ENCODE results near the gene HOXA7.

HOXA7 gene

DNA sequence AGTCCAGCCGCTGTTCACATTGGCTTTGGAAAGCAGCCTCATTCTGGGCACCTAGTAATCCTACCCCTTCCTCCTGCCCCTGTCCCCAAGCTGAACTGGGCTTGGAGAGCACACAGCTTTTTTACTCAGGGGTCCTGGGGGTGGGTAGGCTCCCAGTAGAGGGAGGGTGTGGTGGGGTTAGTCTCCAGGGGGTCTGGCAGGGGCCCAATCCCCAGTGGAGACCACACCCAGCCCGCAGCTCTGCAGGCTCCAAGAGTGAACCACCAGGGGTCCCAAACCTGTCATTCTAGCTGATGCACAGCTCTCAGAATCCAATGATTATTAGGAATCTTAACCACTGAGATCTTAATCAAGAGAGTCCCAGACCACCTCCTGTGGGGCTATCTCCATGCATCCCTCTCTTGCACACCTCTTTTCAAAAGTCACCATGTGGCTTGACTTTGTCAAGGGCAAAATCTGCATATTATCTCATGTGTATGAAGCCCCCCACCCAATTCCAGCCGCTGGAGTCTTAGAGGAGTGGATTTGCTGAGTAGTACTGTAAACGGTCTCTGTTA, 25.9 kb upstream of the HOXA7 start:
- DNase-seq: no peak

DNA sequence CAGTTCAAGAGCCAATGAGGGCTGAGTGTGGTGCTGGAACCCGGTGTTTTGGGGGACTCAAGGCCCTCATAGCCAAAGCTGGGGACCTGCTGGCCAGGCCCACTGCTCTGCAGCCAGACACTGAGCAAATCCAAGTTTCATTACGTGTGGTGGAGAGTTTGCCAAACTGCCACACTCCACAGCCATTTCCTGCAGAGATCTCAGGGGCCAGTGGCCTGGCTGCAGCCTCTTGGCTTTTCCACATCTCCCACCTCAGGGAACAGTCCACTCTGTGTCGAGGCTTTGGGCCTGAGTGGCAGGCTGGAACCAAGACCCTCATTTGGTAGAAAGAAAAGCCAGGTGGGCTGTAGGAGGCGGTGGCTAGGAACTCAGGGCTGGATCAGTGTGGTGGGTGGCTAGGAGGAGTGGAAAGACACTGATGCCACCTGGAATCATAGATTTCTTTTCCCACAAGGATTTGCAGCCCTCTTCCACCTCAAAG, 25.4 kb upstream of the HOXA7 start:
- no peak for DNase-seq

DNA sequence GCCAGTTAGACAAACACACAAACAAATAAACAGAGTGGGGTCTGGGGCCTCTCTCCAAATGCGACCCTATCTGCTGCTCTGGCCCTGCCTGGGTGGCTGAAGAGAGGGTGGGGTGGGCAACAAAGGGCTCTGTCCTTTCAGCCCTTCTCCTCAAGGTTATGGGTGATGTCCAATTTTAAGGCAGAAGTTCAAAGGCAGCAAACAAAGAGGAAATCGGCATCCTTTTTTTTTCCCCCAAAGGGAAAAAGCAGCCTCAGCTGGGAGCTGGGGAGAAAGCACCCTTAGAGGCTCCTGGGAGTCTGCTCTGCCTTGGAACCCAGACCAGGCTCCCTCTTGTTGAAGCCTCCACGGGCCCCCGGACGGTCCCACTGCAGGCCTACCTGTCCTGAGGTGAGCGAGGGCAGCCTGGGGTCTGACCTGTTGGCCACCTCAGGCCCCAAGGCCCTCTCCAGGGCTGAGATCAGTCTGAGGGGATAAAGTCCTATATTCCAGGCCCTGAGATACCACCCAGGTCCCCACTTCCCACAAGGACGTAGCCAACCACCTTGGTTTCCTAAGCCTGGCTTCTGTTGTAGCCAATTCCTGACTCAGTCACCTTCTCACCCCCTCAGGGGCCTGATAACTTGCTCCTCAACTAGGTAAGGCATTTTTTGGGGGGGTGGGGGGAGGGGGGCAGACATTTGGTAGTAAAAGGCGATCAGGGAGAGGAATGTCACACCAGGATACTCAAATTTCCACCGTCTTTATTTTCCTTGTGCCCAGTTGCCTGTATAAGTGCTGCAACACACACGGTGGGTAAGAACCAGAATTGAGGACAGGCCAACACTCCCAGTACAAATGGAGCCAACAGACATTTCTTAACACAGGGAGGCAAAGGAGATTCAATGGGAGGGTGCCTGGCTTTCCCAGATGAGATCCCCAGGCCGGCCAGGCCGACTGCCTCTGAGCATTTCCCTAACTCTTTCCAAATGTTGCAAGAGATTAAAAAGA, 24.3 kb upstream of the HOXA7 start:
- DNase-seq: no peak

DNA sequence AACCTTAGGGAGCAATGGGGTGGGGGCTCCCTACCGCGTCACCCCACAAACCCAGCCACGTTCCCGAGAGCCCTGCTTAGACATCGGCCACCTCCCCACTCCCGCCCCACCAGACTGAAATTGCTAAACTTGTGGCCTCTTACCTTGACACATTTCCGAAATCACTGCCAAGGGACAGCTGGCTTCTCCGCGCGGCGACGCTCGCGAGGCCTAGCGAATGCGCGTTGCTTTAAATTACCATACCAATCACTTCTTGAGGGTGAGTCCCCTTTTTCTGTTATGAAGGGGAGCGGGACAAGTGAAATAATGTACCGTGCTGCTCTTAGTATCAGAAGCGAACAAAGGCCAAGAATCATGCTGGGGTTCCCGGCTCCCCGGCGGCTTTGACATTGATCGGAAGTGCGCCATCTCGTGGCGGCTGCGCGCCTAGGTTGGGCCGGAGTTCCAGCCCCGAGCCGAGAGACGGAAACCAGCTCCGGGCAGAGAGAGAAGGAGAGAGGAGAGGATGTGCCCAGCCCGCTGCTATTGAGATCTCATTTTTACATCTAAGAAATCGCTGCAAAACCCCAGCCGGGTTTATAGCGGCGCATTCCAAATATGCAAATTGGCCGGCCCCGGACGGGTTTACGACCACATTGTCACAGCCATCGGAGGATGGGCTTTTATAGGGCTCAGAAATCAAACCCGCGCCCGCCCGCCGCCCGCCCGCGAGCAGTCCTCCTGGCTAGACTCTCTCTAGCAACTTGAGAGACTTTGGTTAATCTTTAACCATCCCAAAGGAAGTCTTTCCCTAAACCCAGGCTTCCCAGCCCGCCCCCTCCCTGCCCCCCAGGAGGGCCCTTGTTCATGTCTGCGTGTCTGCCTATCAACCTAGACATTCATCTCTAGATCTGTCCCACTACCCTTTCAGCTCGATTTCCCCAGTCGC, 23.3 kb upstream of the HOXA7 start:
- DNase-seq: peak; percentile 58

DNA sequence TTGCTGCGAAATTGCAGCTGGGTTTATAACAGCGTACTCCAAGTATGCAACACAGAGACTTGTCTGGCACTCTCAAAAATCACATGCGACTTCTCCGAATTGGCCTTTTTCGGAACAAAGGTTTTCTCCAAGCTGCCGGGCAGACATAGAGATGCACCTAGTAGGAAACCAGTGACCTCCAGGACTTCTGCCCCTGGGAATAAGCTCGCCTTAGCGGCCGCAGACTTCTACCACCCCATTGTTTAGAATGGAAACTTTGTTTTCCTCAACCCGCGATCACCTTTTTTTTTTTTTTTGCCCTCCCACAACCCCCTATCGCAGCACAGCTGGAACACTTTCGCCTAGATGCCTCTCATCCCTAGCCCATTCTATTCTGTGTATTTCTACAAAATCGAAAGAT, 22.6 kb upstream of the HOXA7 start:
- DNase-seq: no peak

DNA sequence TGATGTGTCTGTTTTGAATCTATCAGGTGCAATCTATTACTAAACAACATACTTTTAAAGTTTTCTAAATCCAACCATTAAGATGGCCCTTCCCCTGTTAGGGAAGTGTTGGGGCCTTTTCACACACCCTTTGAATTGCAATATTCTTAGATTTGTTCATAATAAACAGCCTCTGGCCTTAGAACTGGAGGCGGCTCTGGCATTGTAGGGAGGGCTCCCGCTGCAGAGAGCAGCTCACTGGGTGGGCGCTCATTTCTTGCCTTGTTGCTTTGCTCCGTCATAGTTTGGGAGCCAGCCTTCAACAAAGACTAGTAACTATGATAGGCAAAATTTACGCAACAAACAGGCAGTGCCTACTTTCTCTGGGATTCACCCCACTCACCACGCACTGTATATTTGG, 21.9 kb upstream of the HOXA7 start:
- no peak for DNase-seq

DNA sequence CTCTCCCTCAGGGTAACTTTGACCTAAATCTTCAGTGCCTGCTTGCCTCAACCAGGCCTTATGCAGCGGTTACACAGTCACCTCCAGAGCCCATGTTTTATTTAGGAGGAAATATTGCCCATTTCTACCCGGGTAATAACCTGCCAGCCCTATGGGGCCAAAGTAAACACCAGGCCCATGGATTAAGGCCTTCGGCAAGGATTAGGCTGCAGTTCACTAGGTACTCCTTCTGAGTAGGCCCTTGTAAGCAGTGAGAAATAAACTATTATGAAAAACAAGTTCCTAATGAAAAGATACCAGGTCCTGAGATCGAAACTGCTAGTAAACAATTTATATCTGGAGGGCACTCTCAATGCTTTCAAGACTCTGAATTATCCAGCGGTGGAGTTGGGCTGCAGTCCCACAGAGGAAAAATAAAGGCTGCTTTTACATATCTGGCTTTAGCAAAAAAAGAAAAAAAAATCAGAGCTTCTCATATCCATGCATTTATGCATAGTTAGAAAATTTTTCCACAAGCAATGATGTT, 21.4 kb upstream of the HOXA7 start:
- no peak for DNase-seq

DNA sequence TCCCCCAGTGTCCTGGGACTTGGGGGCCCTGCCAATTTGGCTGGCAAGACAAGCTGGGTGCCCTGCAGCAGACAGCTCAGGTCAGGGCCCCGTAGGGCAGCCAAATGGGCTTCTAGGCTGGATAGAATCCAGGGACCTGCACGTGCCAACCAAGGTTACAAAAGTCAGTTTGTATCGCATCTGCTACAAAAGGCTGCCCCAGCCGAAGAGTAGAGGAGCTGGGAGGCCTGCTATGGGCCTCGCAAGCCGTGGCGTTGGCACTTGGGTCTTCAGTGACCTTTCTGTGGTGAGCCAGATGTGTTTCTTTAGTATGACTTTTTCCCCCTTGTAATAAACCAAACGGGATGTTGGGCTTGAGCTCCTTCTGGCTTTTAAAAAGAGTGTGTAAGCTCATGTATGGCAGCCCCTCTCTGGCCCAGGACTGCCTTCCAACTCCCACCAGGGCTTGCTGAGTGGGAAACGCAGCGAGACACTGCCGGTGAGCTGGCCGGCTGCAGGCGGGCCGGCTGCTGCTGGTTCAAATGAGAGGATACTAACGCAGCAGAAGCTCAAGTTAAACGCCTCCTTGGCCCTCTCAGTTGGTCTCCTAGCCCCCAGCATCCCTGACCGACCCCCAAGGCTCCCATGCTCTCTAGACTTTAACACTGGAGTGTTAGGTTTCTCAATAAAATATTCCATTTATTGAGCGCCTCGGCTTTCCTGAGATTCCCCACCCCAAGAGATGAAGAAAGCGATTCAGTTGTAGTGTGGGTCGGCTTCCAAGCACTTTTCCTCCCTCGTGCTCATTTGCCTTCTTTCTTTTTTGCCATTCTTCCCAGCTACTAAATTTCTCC, 20.7 kb upstream of the HOXA7 start:
- DNase-seq: no peak

DNA sequence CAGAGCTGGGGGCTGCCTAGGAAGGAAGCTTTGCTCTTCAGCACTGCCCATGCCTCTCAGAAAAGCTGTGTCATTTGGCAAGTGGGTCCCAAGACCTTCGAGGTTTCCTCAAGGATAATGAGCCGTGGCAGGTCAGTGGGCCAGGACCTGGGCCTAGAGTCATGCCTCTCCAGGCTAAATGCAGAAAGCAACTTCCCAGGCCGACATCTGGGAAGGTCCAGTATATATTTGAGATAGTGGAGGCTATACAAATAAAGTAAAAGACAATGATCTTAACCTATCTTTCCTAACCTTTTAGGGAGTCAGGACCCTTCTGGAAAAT, 20.0 kb upstream of the HOXA7 start:
- DNase-seq: no peak

DNA sequence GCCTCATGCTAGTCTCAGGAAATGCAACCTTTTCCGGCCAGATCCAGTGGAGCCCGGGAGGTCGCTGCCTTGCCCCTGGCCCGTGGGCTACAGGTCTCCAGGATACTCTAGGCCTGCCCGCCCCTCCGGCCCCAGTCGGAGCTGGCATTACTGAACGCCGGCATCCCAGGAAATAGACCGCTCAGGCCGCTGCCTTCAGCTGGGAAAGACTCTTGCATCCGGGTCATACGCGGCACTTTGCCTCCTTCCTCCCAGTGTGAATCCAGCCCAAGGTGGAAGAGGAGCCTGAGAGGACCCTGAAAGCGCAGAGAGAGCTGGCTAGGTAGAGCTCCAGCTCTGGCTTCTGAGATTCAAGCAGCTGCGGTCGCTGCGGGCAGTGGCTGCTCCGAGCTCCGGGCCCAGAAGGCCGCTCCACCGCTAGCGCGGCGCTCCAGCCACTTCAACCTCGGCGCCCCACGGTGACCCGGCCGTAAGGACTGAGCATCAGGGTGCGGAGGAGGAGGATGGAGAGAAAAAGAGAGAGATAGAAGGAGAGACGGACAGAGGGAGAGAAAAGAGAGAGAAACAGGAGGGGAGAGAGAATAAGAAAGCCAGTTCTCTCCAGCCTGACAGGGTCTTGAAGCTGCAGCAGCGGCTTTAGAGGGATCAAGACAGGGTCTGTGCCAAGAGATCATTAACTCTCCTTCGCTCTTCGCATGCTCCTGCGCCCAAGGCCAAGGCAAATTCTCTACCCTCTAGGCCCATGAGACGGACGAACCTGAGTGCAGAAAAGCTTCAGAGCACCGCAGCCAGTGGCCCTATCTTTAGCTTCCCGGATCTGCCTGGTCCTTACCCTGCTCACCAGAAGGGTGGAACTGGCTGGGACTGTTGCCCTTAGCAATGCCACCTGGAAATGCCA, 19.4 kb upstream of the HOXA7 start:
- DNase-seq: no peak

DNA sequence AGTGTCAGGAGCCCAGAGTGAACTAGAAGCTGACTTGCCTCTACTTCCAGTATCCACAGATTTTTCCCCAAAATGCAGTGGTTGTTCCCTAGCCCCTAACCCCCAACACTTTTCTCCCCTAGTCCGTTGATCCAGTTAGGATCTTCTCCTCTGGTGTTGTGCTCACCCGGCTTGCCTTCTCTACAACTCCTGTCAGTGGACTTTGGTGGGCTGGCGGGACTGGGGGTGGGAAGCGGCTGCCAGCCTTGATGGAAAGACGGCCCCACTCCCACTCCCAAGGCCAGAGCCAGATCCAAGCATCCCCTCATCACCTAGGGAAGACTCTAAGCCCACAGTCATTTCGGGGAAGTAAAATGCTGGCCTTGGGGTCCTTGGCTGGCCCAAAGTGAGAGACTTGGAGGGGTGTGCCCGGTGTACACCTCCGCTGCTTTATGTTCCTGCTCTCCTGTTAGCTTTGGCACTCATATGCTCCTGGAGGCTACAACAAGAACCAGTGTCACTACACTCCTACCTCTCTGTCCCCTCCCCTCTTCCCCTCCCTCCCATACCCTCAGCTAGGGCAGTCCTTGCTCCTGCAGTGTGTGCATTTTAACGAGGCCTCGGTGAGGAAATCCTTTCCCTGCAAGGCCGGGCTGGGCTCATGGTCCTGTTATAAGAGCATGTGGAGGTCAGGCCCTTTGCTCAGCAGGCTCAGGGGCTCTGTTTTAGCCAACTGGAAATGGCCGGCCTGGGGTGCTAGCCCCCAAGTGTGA, 18.6 kb upstream of the HOXA7 start:
- no peak for DNase-seq

DNA sequence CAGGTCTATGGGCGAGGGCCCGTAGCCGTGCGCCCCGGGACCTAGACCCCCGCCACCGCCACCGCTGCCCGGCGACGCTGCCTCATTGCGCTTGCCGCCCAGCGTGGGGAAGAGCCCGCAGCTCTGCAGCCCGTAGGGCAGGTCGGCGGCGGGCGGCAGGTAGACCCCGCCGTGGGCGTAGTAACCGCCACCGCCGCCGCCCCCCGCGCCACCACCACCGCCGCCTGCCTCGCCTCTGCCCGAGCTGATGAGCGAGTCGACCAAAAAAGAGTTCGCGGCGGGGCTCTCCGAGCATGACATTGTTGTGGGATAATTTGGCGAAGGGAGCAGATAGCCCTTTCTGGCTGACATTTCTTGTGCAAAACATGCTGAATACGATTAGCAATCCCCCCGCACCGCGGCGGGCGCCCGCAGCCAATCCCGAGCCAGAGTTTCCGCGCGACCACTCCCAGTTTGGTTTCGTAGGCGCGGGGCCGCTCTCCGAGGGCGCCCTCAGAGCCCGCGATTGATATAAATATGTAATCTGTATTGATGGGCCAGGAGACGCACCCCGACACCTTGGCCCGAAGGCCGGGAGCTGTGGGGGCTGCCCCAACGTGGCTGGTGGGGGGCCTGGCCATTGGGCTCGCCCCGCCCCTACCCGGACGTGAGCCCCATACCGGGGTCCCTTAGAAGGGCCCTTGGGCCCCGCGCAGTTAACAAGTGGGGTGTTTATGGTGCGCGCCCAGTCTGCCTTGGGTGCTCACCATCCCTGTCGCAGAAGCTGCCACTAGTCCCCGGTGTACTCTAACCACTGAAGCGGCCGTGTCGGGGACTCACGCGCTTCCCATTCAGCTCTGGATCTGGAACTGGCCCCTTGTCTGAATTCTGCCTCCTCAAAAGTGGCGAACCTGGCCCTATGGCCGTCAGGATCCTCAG, 17.7 kb upstream of the HOXA7 start, which contains the start of gene HOXA10:
TSS of gene HOXA10 (minus strand) at position 365 of the 918 bp plus-strand sequence. CDS start at position 351, 14 bp downstream.
- no peak for DNase-seq

DNA sequence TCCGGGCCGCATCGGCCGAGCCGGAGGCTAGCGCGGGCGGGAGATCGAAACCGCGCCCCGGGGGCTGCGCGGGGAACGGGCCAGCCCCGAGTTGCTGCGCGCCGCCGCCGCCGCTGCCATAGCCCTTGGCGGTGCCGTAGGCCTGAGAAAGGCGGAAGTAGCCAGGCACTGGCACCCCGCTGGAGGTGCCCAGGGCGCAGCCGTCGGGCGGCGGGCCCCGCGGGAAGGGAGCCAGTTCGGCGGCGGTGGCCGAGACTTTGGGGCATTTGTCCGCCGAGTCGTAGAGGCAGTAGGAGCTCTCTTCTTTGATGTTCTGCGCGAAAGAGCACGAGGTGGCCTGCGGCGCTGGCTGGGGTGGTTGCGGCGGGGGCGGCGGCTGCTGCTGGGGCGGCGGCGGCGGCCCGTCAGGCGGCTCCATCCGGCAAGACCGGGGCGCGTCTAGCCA, 17.1 kb upstream of the HOXA7 start:
- no peak for DNase-seq

DNA sequence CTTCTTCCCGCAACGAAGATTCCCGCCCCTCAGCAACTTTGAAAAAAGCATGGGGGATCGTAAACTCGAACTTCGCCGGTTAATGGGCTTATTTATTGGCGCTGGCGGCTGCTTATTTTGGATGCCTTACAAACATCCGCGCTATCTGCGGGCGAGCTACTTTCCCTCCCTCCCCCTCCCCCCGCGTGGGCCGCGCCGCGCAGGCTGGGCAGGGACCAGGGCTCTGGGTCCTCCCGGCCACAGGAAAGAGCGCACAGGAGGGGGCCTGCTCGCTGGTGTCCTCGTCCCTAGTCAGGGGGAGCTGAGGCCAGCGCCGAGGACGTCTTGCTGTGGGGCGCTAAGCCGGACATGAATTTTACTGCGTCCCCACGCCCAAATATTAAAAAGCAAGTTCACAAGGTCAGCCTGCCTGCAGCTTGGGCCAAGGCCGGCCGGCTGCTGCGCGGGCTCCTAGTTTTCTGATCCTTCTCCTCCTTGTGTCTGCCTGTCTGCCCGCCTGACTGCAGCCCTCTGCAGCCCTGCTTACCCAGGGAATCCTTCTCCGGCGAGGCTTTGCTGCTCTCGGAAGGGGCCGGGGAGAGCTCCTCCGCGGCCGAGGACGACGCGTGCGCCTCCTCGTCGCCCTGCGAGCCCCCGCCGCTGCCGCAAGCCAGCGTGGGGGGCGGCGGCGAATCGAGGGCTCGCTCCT, 16.5 kb upstream of the HOXA7 start:
- DNase-seq: no peak

DNA sequence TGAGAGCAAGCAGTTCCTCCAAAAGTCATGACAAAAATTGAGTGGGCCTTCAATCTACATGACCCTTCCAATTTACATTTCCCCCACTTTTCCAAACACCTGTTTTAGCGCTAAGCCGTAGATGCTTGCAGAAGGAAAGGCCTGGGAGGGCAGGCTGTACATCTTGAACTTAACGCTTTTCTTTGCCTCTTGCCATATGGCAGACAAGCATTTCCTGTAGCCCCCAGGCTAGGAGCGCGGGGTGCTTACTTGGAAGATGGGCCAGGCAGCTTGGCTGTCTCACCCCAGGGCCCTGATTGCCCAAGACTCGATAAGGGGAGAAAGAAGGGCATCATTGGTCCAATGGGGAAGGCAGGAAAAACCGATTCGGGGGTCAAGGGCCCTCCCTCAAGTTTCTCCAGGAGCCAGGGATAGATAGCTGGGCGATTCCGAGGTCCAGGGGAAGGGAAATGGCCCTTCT, 15.9 kb upstream of the HOXA7 start:
- DNase-seq: no peak

DNA sequence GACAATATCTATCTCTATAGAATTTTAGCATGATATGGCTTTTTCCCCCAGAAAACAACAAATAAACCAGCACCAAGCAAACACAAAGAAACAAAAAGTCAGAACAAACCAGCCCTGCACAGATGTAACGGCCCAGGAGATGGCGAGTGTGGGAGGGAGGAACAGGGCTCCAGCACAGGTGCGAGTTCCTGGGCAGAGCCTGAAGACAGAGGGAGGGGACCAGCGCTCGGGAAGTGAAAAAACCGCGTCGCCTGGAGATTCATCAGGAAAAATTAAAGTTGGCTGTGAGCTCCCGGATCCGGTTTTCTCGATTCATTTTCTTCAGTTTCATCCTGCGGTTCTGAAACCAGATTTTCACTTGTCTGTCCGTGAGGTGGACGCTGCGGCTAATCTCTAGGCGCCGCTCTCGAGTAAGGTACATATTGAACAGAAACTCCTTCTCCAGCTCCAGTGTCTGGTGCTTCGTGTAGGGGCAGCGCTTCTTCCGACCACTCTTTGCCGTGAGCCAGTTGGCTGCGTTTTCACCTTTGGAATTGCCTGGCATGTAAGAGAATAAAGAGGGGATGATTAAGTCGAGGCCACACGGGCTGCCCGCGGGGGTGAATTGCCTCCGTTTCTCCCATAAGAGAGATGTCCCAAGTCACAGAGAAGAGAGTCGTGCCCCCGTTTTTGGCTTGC, 15.3 kb upstream of the HOXA7 start:
- DNase-seq: no peak

DNA sequence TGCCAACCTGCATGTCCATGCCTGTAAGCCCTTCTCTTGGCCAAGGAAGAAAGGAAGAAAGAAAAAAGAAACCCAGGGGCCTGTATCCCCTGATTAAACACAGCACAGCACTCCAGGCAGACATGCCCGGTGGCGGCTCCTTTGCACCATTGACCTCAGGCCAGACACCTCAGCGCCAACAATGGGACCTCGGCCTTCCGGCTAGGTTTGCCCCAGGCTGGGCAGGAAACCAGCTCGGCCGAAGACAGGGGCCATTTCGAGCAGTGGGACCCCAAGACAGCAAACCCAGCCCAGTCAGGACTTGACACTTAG, 14.8 kb upstream of the HOXA7 start:
- no peak for DNase-seq
